H1 (cell line): Measurements from ENCODE around the gene MOK. TPM values are rescaled to one million over a fixed set of nuclear protein-coding genes. Genes with fewer than 3 reads are reported as not detected.

Source experiments
- CTCF ChIA-PET: fragments of 300-600 bp; sonication (Branson Sonifier 250); formaldehyde crosslinking; loops from one replicate; lab custom pipeline; 2021; ENCODE audit not compliant: partially characterized antibody; lab: Charles Lee
- POLR2A ChIA-PET: fragments of 300-600 bp; sonication (Branson Sonifier 250); formaldehyde crosslinking; loops from one replicate; lab custom pipeline; 2021; ENCODE audit warnings: inconsistent platforms; ENCODE audit not compliant: partially characterized antibody; lab: Charles Lee
- DNase-seq, 2 experiments: peaks; one replicate each; pipeline versions ENCODE4 v3.0.0 to v3.0.0-alpha.2; 2010 to 2022; ENCODE audit warnings: low spot score in 2 of 2, low read depth in 1 of 2, mixed read lengths in 1 of 2
- FAIRE-seq: peaks from 2 replicates; lab custom pipeline; 2011; peaks lifted over from hg19 to GRCh38; lab: Jason Lieb, UNC
- H2AFZ ChIP-seq: 2 replicates; pipeline ENCODE4 v1.8.1; 2012; ENCODE audit warnings: low read length, inconsistent platforms
- H2AK5ac ChIP-seq: 2 replicates; pipeline ENCODE4 v1.6.1; 2013; ENCODE audit warnings: low read depth, low read length
- H2BK120ac ChIP-seq: replicated peaks from 2 replicates; pipeline ENCODE3; 2013; ENCODE audit warnings: low read depth, low read length, inconsistent platforms
- H2BK12ac ChIP-seq: 2 replicates; pipeline ENCODE4 v1.6.1; 2013; ENCODE audit warnings: low read depth, low read length
- H2BK15ac ChIP-seq: 2 replicates; pipeline ENCODE4 v1.6.1; 2013; ENCODE audit warnings: low read length
- H2BK20ac ChIP-seq: 2 replicates; pipeline ENCODE4 v1.6.1; 2013; ENCODE audit warnings: low read length
- H2BK5ac ChIP-seq: 2 replicates; pipeline ENCODE4 v1.6.1; 2013; ENCODE audit warnings: low read depth, low read length
- H3K14ac ChIP-seq: 2 replicates; pipeline ENCODE4 v1.6.1; 2013; ENCODE audit warnings: inconsistent platforms; ENCODE audit not compliant: insufficient read length
- H3K18ac ChIP-seq: 2 replicates; pipeline ENCODE4 v1.6.1; 2013; ENCODE audit warnings: low read length; ENCODE audit errors: extremely low read depth
- H3K23ac ChIP-seq: 2 replicates; pipeline ENCODE4 v1.6.1; 2013; ENCODE audit warnings: inconsistent platforms; ENCODE audit not compliant: insufficient read length
- H3K23me2 ChIP-seq: 2 replicates; pipeline ENCODE4 v1.6.1; 2013; ENCODE audit warnings: low read depth, low read length
- H3K27ac ChIP-seq: 2 replicates; pipeline ENCODE4 v1.6.1; 2011; ENCODE audit warnings: low read depth, low read length, inconsistent platforms
- H3K27me3 ChIP-seq, 4 experiments: replicated peaks in 1 of 4; 1 replicate in 1 of 4; 2 replicates in 3 of 4; pipeline versions ENCODE4 v1.6.1 to v1.8.1; 2011 to 2013; ENCODE audit warnings: low read length in 3 of 4, mild to moderate bottlenecking in 3 of 4, inconsistent platforms in 2 of 4, mixed read lengths in 2 of 4, moderate library complexity in 1 of 4; ENCODE audit not compliant: control insufficient read depth in 3 of 4, insufficient read depth in 3 of 4; ENCODE audit errors: extremely low read depth in 1 of 4
- H3K36me3 ChIP-seq, 4 experiments: 2 replicates each; pipeline versions ENCODE4 v1.6.1 to v1.8.1; 2011 to 2013; ENCODE audit warnings: mild to moderate bottlenecking in 4 of 4, low read length in 3 of 4, moderate library complexity in 2 of 4, control low read depth in 1 of 4, inconsistent platforms in 1 of 4; ENCODE audit not compliant: insufficient read depth in 4 of 4, control insufficient read depth in 2 of 4
- H3K4ac ChIP-seq: replicated peaks from 2 replicates; pipeline ENCODE3; 2013; ENCODE audit warnings: low read length, low read depth, mixed read lengths, inconsistent platforms; ENCODE audit not compliant: insufficient read length
- H3K4me1 ChIP-seq, 4 experiments: replicated peaks in 1 of 4; 1 replicate in 1 of 4; 2 replicates in 3 of 4; pipeline versions ENCODE4 v1.6.1 to v1.8.1; 2011 to 2013; ENCODE audit warnings: low read length in 3 of 4, inconsistent platforms in 2 of 4, mixed read lengths in 1 of 4; ENCODE audit not compliant: insufficient read depth in 4 of 4, control insufficient read depth in 3 of 4
- H3K4me2 ChIP-seq, 2 experiments: 2 replicates each; pipeline versions ENCODE4 v1.6.1 to v1.8.1; 2011 to 2013; ENCODE audit warnings: low read depth in 2 of 2, low read length in 2 of 2, control low read depth in 1 of 2, inconsistent platforms in 1 of 2, mild to moderate bottlenecking in 1 of 2; ENCODE audit not compliant: insufficient read depth in 1 of 2
- H3K4me3 ChIP-seq, 4 experiments: fragments of 200-600, 300-600 bp in 1 of 4; sonication (generic), shearing (Covaris generic), sonication (Bioruptor Twin) in 1 of 4; 2 replicates each; pipeline versions ENCODE4 v1.5.1 to v1.8.1; 2011 to 2016; ENCODE audit warnings: low read length in 4 of 4, low read depth in 3 of 4, control low read depth in 2 of 4, inconsistent platforms in 2 of 4, mild to moderate bottlenecking in 2 of 4, mixed read lengths in 1 of 4, moderate library complexity in 1 of 4; ENCODE audit not compliant: insufficient read depth in 2 of 4; ENCODE audit errors: extremely low read depth in 1 of 4
- H3K56ac ChIP-seq: replicated peaks from 2 replicates; pipeline ENCODE3; 2013; ENCODE audit warnings: low read depth, mild to moderate bottlenecking, mixed read lengths, low read length, inconsistent platforms; ENCODE audit not compliant: insufficient read length
- H3K79me1 ChIP-seq: 2 replicates; pipeline ENCODE4 v1.6.1; 2013; ENCODE audit warnings: low read depth, low read length, control low read depth
- H3K79me2 ChIP-seq, 2 experiments: 2 replicates each; pipeline versions ENCODE4 v1.6.1 to v1.8.1; 2012 to 2013; ENCODE audit warnings: low read length in 2 of 2, mild to moderate bottlenecking in 2 of 2, inconsistent platforms in 1 of 2; ENCODE audit not compliant: insufficient read depth in 2 of 2, control insufficient read depth in 1 of 2
- H3K9ac ChIP-seq, 4 experiments: replicated peaks in 1 of 4; 1 replicate in 1 of 4; 2 replicates in 3 of 4; pipeline versions ENCODE4 v1.6.1 to v1.8.1; 2011 to 2013; ENCODE audit warnings: low read depth in 3 of 4, low read length in 3 of 4, control low read depth in 2 of 4, mild to moderate bottlenecking in 2 of 4, moderate library complexity in 2 of 4, inconsistent platforms in 1 of 4; ENCODE audit errors: extremely low read depth in 1 of 4
- H3K9me3 ChIP-seq, 2 experiments: 2 replicates each; pipeline versions ENCODE4 v1.6.1 to v1.8.1; 2012 to 2013; ENCODE audit warnings: mild to moderate bottlenecking in 2 of 2, moderate library complexity in 2 of 2, control low read depth in 1 of 2, inconsistent platforms in 1 of 2, low read depth in 1 of 2, low read length in 1 of 2, mixed read lengths in 1 of 2; ENCODE audit not compliant: insufficient read depth in 2 of 2
- H4K20me1 ChIP-seq, 2 experiments: replicated peaks in 1 of 2; 2 replicates each; pipeline versions ENCODE3 to v1.8.1; 2011 to 2013; ENCODE audit warnings: inconsistent platforms in 2 of 2, low read length in 2 of 2, mild to moderate bottlenecking in 1 of 2; ENCODE audit not compliant: insufficient read depth in 2 of 2, control insufficient read depth in 1 of 2
- H4K5ac ChIP-seq: 2 replicates; pipeline ENCODE4 v1.6.1; 2013; ENCODE audit warnings: low read length, low read depth, mixed read lengths, inconsistent platforms; ENCODE audit not compliant: insufficient read length
- H4K8ac ChIP-seq: 2 replicates; pipeline ENCODE4 v1.8.0; 2013; ENCODE audit warnings: mild to moderate bottlenecking, moderate library complexity, low read length, inconsistent platforms; ENCODE audit not compliant: insufficient read depth; ENCODE audit errors: extremely low read depth
- H4K91ac ChIP-seq: replicated peaks from 2 replicates; pipeline ENCODE3; 2013; ENCODE audit warnings: low read length, mixed read lengths, inconsistent platforms; ENCODE audit not compliant: insufficient read length
- BRCA1 ChIP-seq: IDR thresholded peaks from 2 replicates; pipeline ENCODE4 v1.6.1; 2012; ENCODE audit warnings: low read depth, low read length, improper control_type of control experiment
- CHD2 ChIP-seq: IDR thresholded peaks from 2 replicates; pipeline ENCODE4 v1.6.1; 2012; ENCODE audit warnings: low read length, improper control_type of control experiment
- CREB1 ChIP-seq: IDR thresholded peaks from 2 replicates; pipeline ENCODE4 v1.6.1; 2012; ENCODE audit warnings: inconsistent platforms
- EGR1 ChIP-seq: IDR thresholded peaks from 2 replicates; pipeline ENCODE4 v1.6.1; 2011; ENCODE audit warnings: low read depth, low read length, borderline replicate concordance
- EZH2 ChIP-seq: fragments of 200-600 bp; sonication (generic); IDR thresholded peaks from 2 replicates; pipeline ENCODE4 v1.7.1; 2012; ENCODE audit warnings: low read depth, mild to moderate bottlenecking, moderate library complexity, low read length, inconsistent platforms; ENCODE audit not compliant: severe bottlenecking
- GTF2F1 ChIP-seq: IDR thresholded peaks from 2 replicates; pipeline ENCODE4 v1.6.1; 2012; ENCODE audit warnings: low read depth, low read length, improper control_type of control experiment, borderline replicate concordance
- JUN ChIP-seq: IDR thresholded peaks from 2 replicates; pipeline ENCODE4 v1.6.1; 2011; ENCODE audit warnings: low read depth, mild to moderate bottlenecking, improper control_type of control experiment, low read length
- MAFK ChIP-seq: IDR thresholded peaks from 2 replicates; pipeline ENCODE4 v1.6.1; 2012; ENCODE audit warnings: low read depth, mild to moderate bottlenecking, improper control_type of control experiment, low read length
- MAX ChIP-seq: IDR thresholded peaks from 2 replicates; pipeline ENCODE4 v1.6.1; 2012; ENCODE audit warnings: inconsistent platforms
- PHF8 ChIP-seq: fragments of 200-600 bp; sonication (generic); conservative IDR thresholded peaks from 2 replicates; pipeline ENCODE4 v1.7.1; 2012; ENCODE audit warnings: low read depth, mild to moderate bottlenecking, inconsistent platforms, low read length, moderate library complexity
- POU5F1 ChIP-seq: IDR thresholded peaks from 2 replicates; pipeline ENCODE4 v1.6.1; 2011; ENCODE audit warnings: low read depth, mild to moderate bottlenecking, low read length, moderate library complexity
- SIN3A ChIP-seq, 2 experiments: IDR thresholded peaks in 1 of 2; conservative IDR thresholded peaks in 1 of 2; 2 replicates each; pipeline ENCODE4 v1.6.1; 2011 to 2012; ENCODE audit warnings: low read length in 2 of 2, improper control_type of control experiment in 1 of 2, low read depth in 1 of 2, mild to moderate bottlenecking in 1 of 2
- SP4 ChIP-seq: IDR thresholded peaks from 2 replicates; pipeline ENCODE4 v1.6.1; 2012; ENCODE audit warnings: low read length, inconsistent platforms
- SRF ChIP-seq: IDR thresholded peaks from 2 replicates; pipeline ENCODE4 v1.6.1; 2011; ENCODE audit warnings: mild to moderate bottlenecking, low read depth, low read length, moderate library complexity
- YY1 ChIP-seq: IDR thresholded peaks from 2 replicates; pipeline ENCODE4 v1.6.1; 2011; ENCODE audit warnings: low read depth, mild to moderate bottlenecking, low read length
- ZNF274 ChIP-seq: IDR thresholded peaks from 2 replicates; pipeline ENCODE4 v1.7.0; 2012; ENCODE audit warnings: low read length, borderline replicate concordance; ENCODE audit errors: extremely low read depth
- WGBS, 2 experiments: shearing (Covaris generic) in 1 of 2; methylation state at CpG; one replicate each; pipeline versions ENCODE4 v1.1.6 to v1.1.7; 2013 to 2015; ENCODE audit warnings: low lambda C conversion rate in 2 of 2, mixed read lengths in 2 of 2, inconsistent platforms in 1 of 2, low coverage in 1 of 2, missing lambda C conversion rate in 1 of 2; ENCODE audit not compliant: insufficient replicate concordance in 2 of 2, insufficient coverage in 1 of 2, insufficient read length in 1 of 2; ENCODE audit errors: extremely low coverage in 1 of 2, missing lambda C conversion rate in 1 of 2; 5-methylcytosine and 5-hydroxymethylcytosine counted together
- polyA plus RNA-seq, 7 experiments: library from polyadenylated mRNA; depleted of rRNA in 3 of 7; stranded (reverse) in 5 of 7; unstranded in 2 of 7; fragments of >200 nt in 5 of 7; fragments of 200-250 nt in 2 of 7; gene quantifications; 1 replicate in 5 of 7; 2 replicates in 1 of 7; 4 replicates in 1 of 7; pipeline versions ENCODE4 v1.2.1 to v1.2.3, GENCODE V29; 2011 to 2013; ENCODE audit warnings: missing spikeins in 2 of 7, mixed read lengths in 2 of 7
- total RNA-seq: library from RNA; stranded (reverse); fragmentation: NEBNext Ultra II Directional; extraction: Animal tissue kit (Norgen Biotek cat#: 25700); gene quantifications from 2 replicates; pipeline ENCODE4 v1.2.1, GENCODE V29; 2021

The MOK gene
- total and polyA plus RNA-seq, 2 of the 8 experiments (the other 6 are each of a cell fraction or from before 2014, with no cell fraction given), result 2.1 to 2.5 TPM

GRCh38 chr14:102203382-102203781 lies 101.6 kb downstream of the MOK start:
- 88% methylated on average over 6 of the region's 6 CpGs; no CpG with 5 or more reads in 1 of the 2 experiments for WGBS, 2 experiments
- Histone ChIP-seq H2BK15ac (no peak overlapping the region), H4K91ac (no peak overlapping the region), H3K27ac (no peak overlapping the region), H3K56ac (no peak overlapping the region), H3K14ac (no peak overlapping the region), H4K5ac (no peak overlapping the region), H3K79me1 (peaks cover 10% of the 10 kb centered on the region), H3K4ac (no peak overlapping the region), H3K27me3 (no peaks in the 10 kb centered on the region), H2BK5ac (no peak overlapping the region), H3K79me2 (peaks cover 0 to 17% of the 10 kb centered on the region in 2 experiments; a peak in 1 of 4 replicates), H3K18ac (no peak overlapping the region), H3K9ac (no peak overlapping the region), H2AK5ac (no peak overlapping the region), H2BK20ac (no peak overlapping the region), H3K4me1 (no peaks in the 10 kb centered on the region), H3K4me2 (no peak overlapping the region), H4K20me1 (peaks cover 2 to 21% of the 10 kb centered on the region in 2 experiments), H2BK120ac (no peak overlapping the region), H2AFZ (no peak overlapping the region), H3K23ac (no peak overlapping the region), H2BK12ac (no peak overlapping the region), H3K9me3 (no peaks in the 10 kb centered on the region), H3K36me3 (peaks cover 0 to 15% (median 2%) of the 10 kb centered on the region in 4 experiments; a peak in 3 of 8 replicates), H3K23me2 (no peaks in the 10 kb centered on the region), H3K4me3 (no peak overlapping the region), H4K8ac (no peak overlapping the region)
- no peak for DNase-seq
- ChIA-PET POLR2A (no interaction called here), CTCF (interaction anchor here (1.5 to 1.6 kb wide), 2 partner anchors 16 to 111 kb away, joined by 3 to 7 read pairs; no protein-coding TSS in a partner anchor)
- FAIRE-seq, result no peak
- TF ChIP-seq CREB1, result no peak
- no peak for TF ChIP-seq SP4
- TF ChIP-seq JUN, result no peak
- TF ChIP-seq POU5F1, result no peak
- no peak for TF ChIP-seq SIN3A (conservative IDR thresholded peaks at IDR 0.05 in 1 of 2, IDR thresholded peaks at IDR 0.05 in 1 of 2; ENCODE audit: low read depth in 1 of 2, low read length in 2 of 2)
- TF ChIP-seq MAFK, result no peak
- TF ChIP-seq CHD2, result no peak
- TF ChIP-seq ZNF274, result no peak
- no peak for TF ChIP-seq GTF2F1
- TF ChIP-seq SRF, result no peak
- no peak for TF ChIP-seq MAX
- TF ChIP-seq PHF8, result no peak
- TF ChIP-seq EGR1, result no peak
- no peak for TF ChIP-seq EZH2
- no peak for TF ChIP-seq YY1
- no peak for TF ChIP-seq BRCA1
